HepG2 (cell line): ENCODE measurements around the gene WDR59. TPM values are rescaled to one million over a fixed set of nuclear protein-coding genes. Genes with fewer than 3 reads are reported as not detected.
"Not testable (repeated sequence)": the region's sequence is repeated elsewhere in the genome, so short reads cannot be mapped to it uniquely, and the experiment has no call there.

Experiments used
- ATAC-seq: fragments of 200-7000 bp; cut with Tn5 transposase; 3 replicates; pipeline ENCODE4 v1.9.1; 2020; ENCODE audit warnings: mild to moderate bottlenecking, moderate library complexity
- BruUV-seq: library from RNA; stranded (reverse); fragments of 400-500 nt; replicated peaks from 2 replicates; lab custom pipeline; 2021; lab: Mats Ljungman, UMichigan
- CTCF ChIA-PET: fragments of 300-600 bp; formaldehyde crosslinking; extraction: SDS; loops from one replicate; lab custom pipeline; 2021; ENCODE audit warnings: low total read pairs, inconsistent platforms, low intra/inter-chr PET ratio; lab: Yijun Ruan, JAX
- POLR2A ChIA-PET: fragments of 350-600 bp; sonication (Branson Sonifier 250); formaldehyde crosslinking; loops from one replicate; lab custom pipeline; 2020; ENCODE audit warnings: antibody characterized with exemption, inconsistent platforms; lab: Yijun Ruan, JAX
- DNase-seq: peaks from one replicate; pipeline ENCODE4 v3.0.0-alpha.2; 2015; ENCODE audit warnings: low spot score
- FAIRE-seq: peaks from 3 replicates; lab custom pipeline; 2011; peaks lifted over from hg19 to GRCh38; lab: Jason Lieb, UNC
- H2AFZ ChIP-seq: one replicate; pipeline ENCODE4 v1.6.1; 2011; ENCODE audit warnings: low read length, inconsistent platforms
- H3K27ac ChIP-seq: fragments of 300-600 bp; 3 replicates; pipeline ENCODE4 v1.8.0; 2011; ENCODE audit warnings: mixed run types, mild to moderate bottlenecking, mixed read lengths, low read length, inconsistent platforms; ENCODE audit not compliant: insufficient read depth; ENCODE audit errors: extremely low read length
- H3K27me3 ChIP-seq, 2 experiments: fragments of 200-600 bp in 1 of 2; 2 replicates in 1 of 2; 3 replicates in 1 of 2; pipeline versions ENCODE4 v1.6.0 to v1.8.0; 2011; ENCODE audit warnings: low read length in 2 of 2, mild to moderate bottlenecking in 2 of 2, moderate library complexity in 2 of 2, inconsistent platforms in 1 of 2; ENCODE audit not compliant: insufficient read depth in 2 of 2, control insufficient read depth in 1 of 2
- H3K36me3 ChIP-seq, 2 experiments: fragments of 200-600 bp in 1 of 2; replicated peaks in 1 of 2; 2 replicates in 1 of 2; 3 replicates in 1 of 2; pipeline versions ENCODE4 v1.5.1 to v1.8.0; 2011; ENCODE audit warnings: low read length in 2 of 2, inconsistent platforms in 1 of 2; ENCODE audit not compliant: insufficient read depth in 2 of 2, control insufficient read depth in 1 of 2
- H3K4me1 ChIP-seq: 2 replicates; pipeline ENCODE4 v1.5.1; 2012; ENCODE audit warnings: low read length, inconsistent platforms; ENCODE audit not compliant: insufficient read depth
- H3K4me2 ChIP-seq: 2 replicates; pipeline ENCODE4 v1.6.0; 2011; ENCODE audit warnings: low read depth, low read length, inconsistent platforms
- H3K4me3 ChIP-seq, 3 experiments: fragments of 200-600 bp in 1 of 3; sonication (generic), shearing (Covaris generic) in 1 of 3; replicated peaks in 1 of 3; 2 replicates each; pipeline ENCODE4 v1.5.1; 2011 to 2016; ENCODE audit warnings: low read length in 3 of 3, inconsistent platforms in 2 of 3, low read depth in 2 of 3, mild to moderate bottlenecking in 2 of 3, control low read depth in 1 of 3, mixed read lengths in 1 of 3; ENCODE audit not compliant: insufficient read depth in 1 of 3
- H3K79me2 ChIP-seq: one replicate; pipeline ENCODE4 v1.6.1; 2011; ENCODE audit warnings: low read length, inconsistent platforms; ENCODE audit not compliant: insufficient read depth
- H3K9ac ChIP-seq: 2 replicates; pipeline ENCODE4 v1.6.0; 2011; ENCODE audit warnings: mild to moderate bottlenecking, low read depth, low read length, inconsistent platforms; ENCODE audit not compliant: insufficient read depth
- H3K9me3 ChIP-seq: 2 replicates; pipeline ENCODE4 v1.5.1; 2012; ENCODE audit warnings: mild to moderate bottlenecking, low read length
- H4K20me1 ChIP-seq: 2 replicates; pipeline ENCODE4 v1.6.0; 2011; ENCODE audit warnings: inconsistent platforms, mild to moderate bottlenecking, low read length, moderate library complexity; ENCODE audit not compliant: insufficient read depth
- AGO1 ChIP-seq: fragments of 200-400 bp; formaldehyde crosslinking; IDR thresholded peaks from 2 replicates; pipeline ENCODE4 v1.6.1; 2017; ENCODE audit warnings: mild to moderate bottlenecking, low read depth, low read length, moderate library complexity; ENCODE audit not compliant: poor library complexity, severe bottlenecking
- ELF4 ChIP-seq: sonication (generic); formaldehyde crosslinking; IDR thresholded peaks from 2 replicates; pipeline ENCODE4 v1.5.0; 2020; ENCODE audit warnings: missing genetic modification reagents, mild to moderate bottlenecking, moderate library complexity, borderline replicate concordance
- HMG20B ChIP-seq: conservative IDR thresholded peaks from 2 replicates; pipeline ENCODE4 v1.6.1; 2016; ENCODE audit warnings: missing genetic modification reagents, missing compliant biosample characterization
- PHF8 ChIP-seq: sonication (generic); formaldehyde crosslinking; IDR thresholded peaks from 2 replicates; pipeline ENCODE4 v1.5.0; 2020; ENCODE audit warnings: missing genetic modification reagents
- SAP130 ChIP-seq: IDR thresholded peaks from 2 replicates; pipeline ENCODE4 v1.6.1; 2016; ENCODE audit warnings: low read depth
- TBP ChIP-seq: sonication (generic); formaldehyde crosslinking; IDR thresholded peaks from 2 replicates; pipeline ENCODE4 v1.5.0; 2020; ENCODE audit warnings: missing genetic modification reagents
- ZNF121 ChIP-seq: sonication (generic); formaldehyde crosslinking; IDR thresholded peaks from 2 replicates; pipeline ENCODE4 v1.5.0; 2020; ENCODE audit warnings: mild to moderate bottlenecking, missing genetic modification reagents
- ZNF556 ChIP-seq: sonication (generic); formaldehyde crosslinking; IDR thresholded peaks from 2 replicates; pipeline ENCODE4 v1.4.0; 2020; ENCODE audit warnings: mild to moderate bottlenecking, missing genetic modification reagents, borderline replicate concordance
- WGBS: methylation state at CpG from one replicate; pipeline ENCODE4 v1.1.6; 2017; ENCODE audit warnings: low lambda C conversion rate; 5-methylcytosine and 5-hydroxymethylcytosine counted together
- in situ Hi-C: cut with HindIII; loops from 2 replicates; pipeline ENCODE4 v1.10.0; 2017; ENCODE audit warnings: low pct_unique_long_range_greater_than_20kb; ENCODE audit not compliant: extremely low pct_ligation_motif_present
- intact Hi-C: fragments of 100-400 bp; cut with micrococcal nuclease; formaldehyde crosslinking; loops from one replicate; pipeline ENCODE4 v1.10.0; 2022; ENCODE audit not compliant: unreplicated experiment
- polyA plus RNA-seq, 8 experiments: library from polyadenylated mRNA; depleted of rRNA in 3 of 8; stranded (reverse) in 7 of 8; unstranded in 1 of 8; fragments of >200 nt; fragmentation: Illumina TruSeq in 4 of 8; extraction: Trizol in 4 of 8; gene quantifications; 2 replicates each; pipeline versions ENCODE4 v1.2.1 to v1.2.3, GENCODE V29; 2011 to 2016; ENCODE audit warnings: low read depth in 4 of 8, missing spikeins in 1 of 8, mixed read lengths in 1 of 8; ENCODE audit not compliant: insufficient read depth in 1 of 8
- total RNA-seq, 5 experiments: library from RNA; depleted of rRNA; stranded (reverse); fragments of >200 nt; fragmentation: Illumina TruSeq; extraction: Trizol; gene quantifications; 2 replicates each; pipeline ENCODE4 v1.2.3, GENCODE V29; 2016; ENCODE audit warnings: low read depth in 1 of 5

The WDR59 gene
- total and polyA plus RNA-seq, 2 of the 13 experiments (the other 11 are each of a cell fraction or from before 2014, with no cell fraction given), result 65.2 to 306 TPM

DNA sequence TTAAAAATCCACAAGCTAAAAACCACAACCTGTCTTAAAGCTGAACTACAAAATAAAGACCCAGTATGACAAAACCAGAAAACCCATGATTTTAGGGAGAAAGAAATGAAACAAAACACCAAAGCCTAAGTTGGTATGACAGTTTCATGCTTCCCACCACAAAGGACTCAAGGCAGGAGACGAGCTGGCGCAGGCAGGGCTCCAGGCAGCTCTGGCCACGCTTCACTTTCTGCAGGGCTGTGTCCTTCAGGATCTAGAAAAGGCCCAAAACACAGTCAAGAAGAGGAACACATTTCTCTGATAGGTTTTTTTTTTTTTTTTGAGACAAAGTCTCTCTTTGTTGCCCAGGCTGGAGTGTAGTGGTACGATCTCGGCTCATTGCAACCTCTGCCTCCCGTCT is 75.3 kb downstream of the WDR59 start:
- BruUV-seq, result no TSS peak
- Histone ChIP-seq H3K27me3 (no peaks in the 10 kb centered on the region), H3K4me2 (no peak overlapping the region), H3K36me3 (peaks cover 33 to 71% of the 10 kb centered on the region in 2 experiments), H2AFZ (no peak overlapping the region), H3K4me1 (no peaks in the 10 kb centered on the region), H3K27ac (no peak overlapping the region), H4K20me1 (no peaks in the 10 kb centered on the region), H3K9me3 (peaks cover 9% of the 10 kb centered on the region; the same call in 1 of the 2 replicates), H3K9ac (no peak overlapping the region), H3K4me3 (no peak overlapping the region), H3K79me2 (no peaks in the 10 kb centered on the region)
- ChIA-PET POLR2A (no interaction called here), CTCF (no interaction called here)
- WGBS, result 95% methylated on average over 6 of the region's 6 CpGs
- DNase-seq (no peak), ATAC-seq (peak; percentile 20; the same call in 1 of the 3 replicates), FAIRE-seq (no peak)
- intact Hi-C loops (no loop called here), in situ Hi-C loops (no loop called here)
- TF ChIP-seq ZNF556 (no peak), AGO1 (no peak), ZNF121 (CRISPR knock-in tag) (no peak), HMG20B (no peak), ELF4 (no peak), SAP130 (CRISPR knock-in tag) (no peak), TBP (no peak), PHF8 (CRISPR knock-in tag) (no peak)

- H2AFZ ChIP-seq, BruUV-seq, H3K9me3 ChIP-seq, CTCF ChIA-PET, FAIRE-seq, POLR2A ChIA-PET, DNase-seq, H3K4me1 ChIP-seq, H4K20me1 ChIP-seq, H3K79me2 ChIP-seq, H3K4me3 ChIP-seq, H3K27me3 ChIP-seq, H3K9ac ChIP-seq, intact Hi-C loops, H3K27ac ChIP-seq, H3K4me2 ChIP-seq, in situ Hi-C loops: not testable (repeated sequence)
- 90% methylated on average over 7 of the region's 8 CpGs for WGBS
- peak; percentile 59 for ATAC-seq
- H3K36me3 ChIP-seq, result peaks cover 34 to 65% of the 10 kb centered on the region in 2 experiments
Measured at GRCh38 chr16:74908759-74909158, 76.2 kb downstream of the WDR59 start.
